ENCODE data around the gene DPYSL5.

Gene DPYSL5

DNA sequence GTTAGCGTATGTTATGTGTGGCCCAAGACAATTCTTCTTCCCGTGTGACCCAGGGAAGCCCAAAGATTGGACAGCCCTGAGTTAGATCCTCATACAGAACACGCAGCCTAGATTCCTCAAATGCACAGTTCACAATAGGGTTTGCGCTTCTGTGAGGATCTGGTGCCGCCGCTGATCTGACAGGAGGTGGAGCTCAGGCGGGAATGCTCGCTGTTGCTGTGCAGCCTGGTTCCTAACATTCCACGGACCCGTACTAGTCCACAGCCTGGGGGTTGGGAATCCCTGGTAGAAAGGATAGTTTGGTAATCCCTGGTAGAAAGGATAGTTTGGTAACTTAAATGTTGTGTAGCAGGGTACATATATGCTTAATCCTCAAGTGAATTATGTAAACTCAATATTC is 149.5 kb downstream of the DPYSL5 start:
- DNase-seq, result no peak

DNA sequence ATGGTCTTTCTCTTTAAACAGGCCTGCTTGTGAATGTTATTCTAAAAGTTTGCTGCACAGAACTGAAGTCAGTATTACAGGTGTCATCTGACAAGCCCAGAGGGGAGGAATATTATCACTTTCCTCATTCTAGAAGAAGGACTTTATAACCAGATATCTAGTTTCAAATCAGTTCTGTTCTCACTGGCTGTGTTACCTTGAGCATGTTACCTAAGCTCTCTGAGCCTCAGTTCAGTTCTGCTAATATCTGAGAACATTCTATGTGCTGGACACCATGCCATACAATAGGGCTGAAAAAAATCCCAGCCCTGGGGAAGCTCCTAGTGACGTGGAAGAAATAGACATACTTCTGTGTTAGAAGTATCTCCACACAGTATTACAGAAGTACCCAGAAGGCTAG is 150.4 kb downstream of the DPYSL5 start:
- no peak for DNase-seq
